Ammon's horn (tissue), 1 donor: Measurements from ENCODE around the gene KBTBD7.
"Not testable (repeated sequence)": the region's sequence is repeated elsewhere in the genome, so short reads cannot be mapped to it uniquely, and the experiment has no call there.

Experiments
- DNase-seq: peaks from one replicate; pipeline ENCODE4 v3.0.0-alpha.2; 2016; ENCODE audit warnings: low spot score

The KBTBD7 gene

GRCh38 chr13:41196011-41196410 lies 1.6 kb upstream of the KBTBD7 start:
- DNase-seq, result no peak

DNA sequence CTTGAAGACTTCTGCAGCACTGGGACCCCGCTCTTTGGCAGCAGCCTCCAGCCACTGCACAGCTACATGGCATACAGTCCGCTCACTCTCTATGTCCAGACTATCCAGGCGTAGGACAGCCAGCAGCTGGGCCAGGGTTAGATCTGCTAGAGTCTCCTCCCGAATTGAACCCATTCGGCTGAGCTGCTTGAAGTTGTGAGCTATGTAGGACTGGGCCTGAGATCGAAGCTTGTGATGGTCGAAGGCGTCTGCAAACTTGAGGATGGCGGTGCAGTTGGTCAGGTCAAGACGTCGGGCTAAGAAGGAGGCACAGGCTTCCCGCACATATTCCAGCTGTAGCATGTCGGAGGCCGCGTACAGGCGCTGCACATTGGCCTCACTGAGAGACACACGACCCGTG lies 900 bp downstream of the KBTBD7 start:
- DNase-seq, result peak; percentile 2

DNA sequence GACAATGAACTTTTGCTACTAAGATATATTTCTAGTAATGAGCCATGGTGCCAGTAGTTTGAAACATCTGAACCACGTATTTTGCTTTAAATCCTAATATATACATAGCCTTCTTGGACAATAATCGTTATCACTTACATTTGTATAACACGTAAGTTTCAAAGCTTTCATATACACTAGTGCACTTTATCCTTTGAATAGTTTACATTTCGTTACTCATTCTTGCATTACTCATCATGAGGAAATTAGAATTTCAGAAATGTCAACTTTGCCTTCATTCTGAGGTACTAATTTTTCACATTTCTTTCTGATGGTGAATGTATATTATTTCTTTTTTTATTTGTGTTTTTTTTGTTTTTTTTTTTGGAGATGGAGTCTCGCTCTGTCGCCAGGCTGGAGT lies 5.8 kb downstream of the KBTBD7 start:
- no peak for DNase-seq

DNA sequence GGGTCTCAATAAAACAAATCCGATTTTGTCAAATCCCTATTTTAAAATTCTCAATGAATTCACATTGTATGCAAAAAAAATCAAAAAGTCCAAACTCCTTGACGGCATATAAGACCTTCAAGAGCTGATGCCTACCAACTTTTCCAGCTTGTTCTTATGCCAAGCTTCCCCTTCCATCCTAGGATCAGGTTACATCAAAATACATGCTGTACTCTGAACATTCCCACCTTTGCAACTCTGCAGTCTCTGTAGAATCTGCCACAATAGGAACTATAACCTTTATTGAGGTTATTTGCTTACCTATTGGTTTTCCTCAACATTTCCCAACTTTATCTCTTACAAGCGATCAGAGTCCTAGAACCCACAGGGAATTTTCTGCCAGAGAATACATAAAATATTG lies 7.9 kb downstream of the KBTBD7 start:
- DNase-seq, result no peak

DNA sequence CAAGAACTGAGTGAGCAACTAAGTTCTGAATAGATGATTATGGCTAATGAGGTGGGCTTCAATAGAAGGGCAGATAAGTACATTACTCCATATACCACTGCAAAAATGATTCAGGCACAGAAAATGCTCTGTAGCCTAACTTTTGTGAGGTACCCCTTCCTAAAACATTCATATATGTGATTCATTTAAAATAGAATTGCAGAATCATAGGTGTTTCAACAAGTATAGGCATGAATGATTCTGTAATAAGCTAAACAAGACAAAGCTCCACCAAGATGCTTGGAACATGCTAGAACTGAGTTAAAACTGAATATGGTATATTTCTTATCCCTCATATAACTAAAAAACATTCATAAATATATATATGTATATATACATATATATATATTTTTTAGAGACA lies 12.1 kb downstream of the KBTBD7 start:
- DNase-seq, result no peak

GRCh38 chr13:41179593-41180250 lies 14.6 kb downstream of the KBTBD7 start:
- no peak for DNase-seq

- DNase-seq, result no peak
Measured at GRCh38 chr13:41178040-41178439, 16.3 kb downstream of the KBTBD7 start.

- no peak for DNase-seq
Measured at GRCh38 chr13:41177616-41178015, 16.8 kb downstream of the KBTBD7 start.

DNA sequence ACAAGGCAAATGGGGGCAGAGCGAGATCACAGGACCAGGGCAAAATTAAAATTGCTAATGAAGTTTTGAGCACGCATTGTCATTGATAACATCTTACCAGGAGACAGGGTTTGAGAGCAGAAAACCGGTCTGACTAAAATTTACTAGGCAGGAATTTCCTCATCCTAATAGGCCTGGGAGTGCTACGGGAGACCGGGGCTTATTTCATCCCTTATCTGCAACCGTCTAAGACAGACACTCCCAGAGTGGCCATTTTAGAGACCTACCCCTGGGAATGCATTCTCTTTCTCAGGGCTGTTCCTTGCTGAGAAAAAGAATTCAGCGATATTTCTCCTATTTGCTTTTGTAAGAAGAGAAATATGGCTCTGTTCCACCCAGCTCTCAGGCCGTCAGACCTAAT lies 18.8 kb downstream of the KBTBD7 start:
- not testable (repeated sequence) for DNase-seq

- no peak for DNase-seq
Measured at GRCh38 chr13:41162151-41162550, 32.2 kb downstream of the KBTBD7 start.

GRCh38 chr13:41159174-41159573 lies 35.2 kb downstream of the KBTBD7 start:
- DNase-seq, result no peak

GRCh38 chr13:41157048-41157717 lies 37.2 kb downstream of the KBTBD7 start:
- no peak for DNase-seq

- DNase-seq, result no peak
Measured at GRCh38 chr13:41156620-41157019, 37.7 kb downstream of the KBTBD7 start.

GRCh38 chr13:41154042-41154441 lies 40.3 kb downstream of the KBTBD7 start:
- no peak for DNase-seq

GRCh38 chr13:41152005-41152404 lies 42.4 kb downstream of the KBTBD7 start:
- no peak for DNase-seq

- DNase-seq, result no peak
Measured at GRCh38 chr13:41150058-41150457, 44.3 kb downstream of the KBTBD7 start.

DNA sequence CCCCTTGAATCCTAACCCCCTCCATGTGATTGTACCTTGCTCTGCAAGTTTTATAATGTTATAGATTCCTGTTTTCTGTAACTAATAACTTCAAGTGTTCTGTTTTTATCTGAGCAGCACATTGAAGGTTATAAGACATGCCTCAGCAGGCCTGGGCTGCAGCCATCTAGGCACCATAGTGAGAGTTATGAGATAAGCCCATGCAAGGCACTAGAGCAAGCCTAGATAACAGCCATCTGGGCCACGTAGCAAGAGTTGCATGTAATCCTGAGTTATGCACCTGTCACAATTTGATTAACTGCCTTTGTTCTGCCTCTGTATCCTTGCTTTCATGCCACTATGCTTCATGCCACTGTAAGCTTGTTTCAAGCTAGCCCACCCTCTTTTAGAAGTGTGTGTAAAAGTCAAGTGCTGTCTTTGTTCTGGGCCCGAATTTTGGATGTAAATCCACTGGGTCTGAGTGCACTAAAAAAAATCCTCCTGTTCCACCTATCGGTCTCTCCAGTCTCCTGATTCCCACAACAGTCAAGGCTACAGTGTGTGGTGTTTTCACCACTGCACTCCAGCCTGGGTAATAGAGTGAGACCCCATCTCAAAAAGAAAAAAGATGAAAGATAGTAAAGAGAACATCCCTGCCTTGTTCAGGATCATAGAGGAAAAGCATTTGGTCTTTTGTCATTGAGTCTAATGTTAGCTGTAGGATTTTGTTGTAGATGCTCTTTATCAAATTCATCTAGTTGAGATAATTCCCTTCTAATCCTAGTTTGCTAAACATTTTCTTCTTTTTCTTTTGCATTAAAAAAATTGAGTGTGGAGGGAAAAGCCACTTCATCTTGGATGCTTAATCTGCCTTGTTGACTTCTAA lies 45.7 kb downstream of the KBTBD7 start:
- DNase-seq, result no peak

- DNase-seq, result no peak
Measured at GRCh38 chr13:41145136-41145908, 49.0 kb downstream of the KBTBD7 start.

DNA sequence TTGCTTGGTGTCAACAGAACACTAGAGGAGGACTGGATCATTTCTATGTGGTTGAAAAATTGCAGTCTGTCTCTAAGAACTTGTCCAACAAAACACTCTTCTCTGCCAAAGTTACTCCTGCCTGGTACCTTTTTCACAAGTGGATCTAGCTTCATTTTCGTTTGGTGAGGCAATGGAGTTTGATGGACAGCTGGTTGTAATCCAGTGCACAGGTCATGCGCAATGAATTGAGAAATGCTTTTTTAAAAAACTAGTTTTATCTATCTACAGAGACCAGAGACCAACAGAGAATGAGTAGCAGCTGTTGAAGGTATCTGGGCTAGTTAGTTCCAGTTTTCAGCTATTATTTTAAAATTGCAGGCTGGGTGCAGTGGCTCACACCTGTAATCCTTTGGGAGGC lies 49.8 kb downstream of the KBTBD7 start:
- no peak for DNase-seq
